OCI-LY3 (cell line): ENCODE measurements around the gene NNT.

ENCODE experiments used
- H2AFZ ChIP-seq: fragments of 200-600, 300-600 bp; shearing (Covaris generic); 2 replicates; pipeline ENCODE4 v1.6.0; 2014; ENCODE audit warnings: antibody characterized with exemption, low read depth, low read length
- H3K27ac ChIP-seq: fragments of 200-600, 300-600 bp; sonication (generic); 2 replicates; pipeline ENCODE4 v1.5.1; 2014; ENCODE audit warnings: mild to moderate bottlenecking, low read length, moderate library complexity, mixed read lengths
- H3K27me3 ChIP-seq: fragments of 200-600, 300-600 bp; sonication (generic); 2 replicates; pipeline ENCODE4 v1.6.1; 2014; ENCODE audit warnings: low read depth, low read length, mixed read lengths
- H3K36me3 ChIP-seq: fragments of 200-600, 300-600 bp; sonication (generic); replicated peaks from 2 replicates; pipeline ENCODE3; 2014; ENCODE audit warnings: low read depth, low read length, mixed read lengths
- H3K4me1 ChIP-seq: fragments of 300-600, 200-600 bp; sonication (generic); 2 replicates; pipeline ENCODE4 v1.6.1; 2014; ENCODE audit warnings: low read length, mixed read lengths
- H3K4me2 ChIP-seq: fragments of 200-600, 300-600 bp; sonication (generic); 2 replicates; pipeline ENCODE4 v1.6.1; 2014; ENCODE audit warnings: low read length, mixed read lengths
- H3K4me3 ChIP-seq: fragments of 300-600, 200-600 bp; sonication (generic); 2 replicates; pipeline ENCODE4 v1.5.1; 2014; ENCODE audit warnings: antibody characterized with exemption, mild to moderate bottlenecking, low read length, moderate library complexity
- H3K79me2 ChIP-seq: fragments of 300-600, 200-600 bp; shearing (Covaris generic); 2 replicates; pipeline ENCODE4 v1.6.1; 2014; ENCODE audit warnings: mild to moderate bottlenecking, low read length, mixed read lengths
- H3K9ac ChIP-seq: fragments of 300-600, 200-600 bp; shearing (Covaris generic); 2 replicates; pipeline ENCODE4 v1.6.0; 2014; ENCODE audit warnings: mild to moderate bottlenecking, low read length, moderate library complexity
- H3K9me3 ChIP-seq: fragments of 200-600, 300-600 bp; shearing (Covaris generic); 2 replicates; pipeline ENCODE4 v1.6.1; 2014; ENCODE audit warnings: low read length, mixed read lengths; ENCODE audit not compliant: insufficient read depth
- H4K20me1 ChIP-seq: fragments of 200-600, 300-600 bp; sonication (generic); 2 replicates; pipeline ENCODE4 v1.6.1; 2016; ENCODE audit warnings: low read length, mixed read lengths; ENCODE audit not compliant: insufficient read depth
- CTCF ChIP-seq: fragments of 200-600, 300-600 bp; sonication (generic); IDR thresholded peaks from 2 replicates; pipeline ENCODE4 v1.5.1; 2014; ENCODE audit warnings: antibody characterized with exemption, low read length, low read depth
- EZH2phosphoT487 ChIP-seq: fragments of 200-600 bp; shearing (Covaris generic); IDR thresholded peaks from 2 replicates; pipeline ENCODE4 v1.6.1; 2018; ENCODE audit warnings: antibody characterized with exemption, mixed run types, low read depth

Gene NNT

GRCh38 chr5:43606351-43606750 is 3.4 kb downstream of the NNT start:
- Histone ChIP-seq H2AFZ (no peak overlapping the region), H3K27ac (no peak overlapping the region), H3K27me3 (no peaks in the 10 kb centered on the region), H3K9me3 (no peaks in the 10 kb centered on the region), H3K79me2 (peaks cover 48% of the 10 kb centered on the region), H3K4me1 (peaks cover 11% of the 10 kb centered on the region), H4K20me1 (peaks cover 7% of the 10 kb centered on the region; the same call in 1 of the 2 replicates), H3K4me2 (no peak overlapping the region), H3K4me3 (no peak overlapping the region), H3K36me3 (peaks cover 30% of the 10 kb centered on the region), H3K9ac (no peak overlapping the region)
- TF ChIP-seq EZH2phosphoT487 (no peak), CTCF (no peak)

GRCh38 chr5:43608406-43608805 is 5.4 kb downstream of the NNT start:
- Histone ChIP-seq H3K36me3 (peaks cover 44% of the 10 kb centered on the region), H3K27me3 (no peaks in the 10 kb centered on the region), H2AFZ (no peak overlapping the region), H3K4me3 (no peak overlapping the region), H3K9ac (no peak overlapping the region), H3K4me2 (no peak overlapping the region), H3K79me2 (peaks cover 33% of the 10 kb centered on the region), H3K27ac (no peak overlapping the region), H3K9me3 (no peaks in the 10 kb centered on the region), H3K4me1 (0 out of 2 replicates have a peak, but pooled peaks cover 6% of the 10 kb centered on the region), H4K20me1 (peaks cover 7% of the 10 kb centered on the region; the same call in 1 of the 2 replicates)
- TF ChIP-seq CTCF (no peak), EZH2phosphoT487 (no peak)

- Histone ChIP-seq H3K4me2 (no peak overlapping the region), H3K36me3 (peaks cover 42% of the 10 kb centered on the region), H4K20me1 (peaks cover 4% of the 10 kb centered on the region; the same call in 1 of the 2 replicates), H3K4me3 (no peak overlapping the region), H3K79me2 (peaks cover 20% of the 10 kb centered on the region), H3K9ac (no peak overlapping the region), H3K27me3 (no peaks in the 10 kb centered on the region), H3K4me1 (no peaks in the 10 kb centered on the region), H3K27ac (no peak overlapping the region), H3K9me3 (no peaks in the 10 kb centered on the region), H2AFZ (no peak overlapping the region)
- TF ChIP-seq CTCF = no peak; the same call in 1 of the 2 replicates
- TF ChIP-seq EZH2phosphoT487 = no peak
These were observed 6.8 kb downstream of the NNT start for GRCh38 chr5:43609752-43610151.

- TF ChIP-seq CTCF (no peak), EZH2phosphoT487 (no peak)
- H3K4me3 ChIP-seq = no peak overlapping the region
- no peak overlapping the region for H3K4me2 ChIP-seq
- no peaks in the 10 kb centered on the region for H3K27me3 ChIP-seq
- H4K20me1 ChIP-seq = no peaks in the 10 kb centered on the region
- no peaks in the 10 kb centered on the region for H3K4me1 ChIP-seq
- H3K9me3 ChIP-seq = no peaks in the 10 kb centered on the region
- H3K79me2 ChIP-seq = no peaks in the 10 kb centered on the region
- no peak overlapping the region for H2AFZ ChIP-seq
- no peak overlapping the region for H3K27ac ChIP-seq
- peaks cover 41% of the 10 kb centered on the region for H3K36me3 ChIP-seq
- H3K9ac ChIP-seq = no peak overlapping the region
These were observed 10.4 kb downstream of the NNT start for GRCh38 chr5:43613370-43613769.
